ENCODE measurements around the gene WWC2.
A peak's percentile ranks its signal among the peaks of the same experiment; 100 is the strongest.

The WWC2 gene

DNA sequence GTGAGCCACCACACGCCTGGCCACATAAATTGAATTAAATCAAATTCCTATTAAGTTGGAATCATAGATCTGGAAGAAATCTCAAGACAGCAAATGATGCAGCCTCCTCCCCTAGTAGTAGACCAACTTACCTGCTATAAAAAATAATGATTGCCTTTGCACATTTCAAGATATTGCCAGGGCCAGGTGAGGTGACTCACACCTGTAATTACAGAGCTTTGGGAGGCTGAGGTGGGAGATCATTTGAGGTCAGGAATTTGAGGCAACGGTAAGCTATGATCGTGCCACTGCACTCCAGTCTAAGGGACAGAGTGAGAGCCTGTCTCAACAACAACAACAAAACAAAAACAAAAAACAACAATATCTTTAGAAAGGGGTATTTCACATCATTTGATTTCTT, 17.0 kb upstream of the WWC2 start:
- no peaks in the 10 kb centered on the region for H3K27me3 Mint-ChIP-seq (ENCODE audit: low read depth, poor library complexity)
- H3K9me3 Mint-ChIP-seq, result no peaks in the 10 kb centered on the region
- TF ChIP-seq, protein P1, sequence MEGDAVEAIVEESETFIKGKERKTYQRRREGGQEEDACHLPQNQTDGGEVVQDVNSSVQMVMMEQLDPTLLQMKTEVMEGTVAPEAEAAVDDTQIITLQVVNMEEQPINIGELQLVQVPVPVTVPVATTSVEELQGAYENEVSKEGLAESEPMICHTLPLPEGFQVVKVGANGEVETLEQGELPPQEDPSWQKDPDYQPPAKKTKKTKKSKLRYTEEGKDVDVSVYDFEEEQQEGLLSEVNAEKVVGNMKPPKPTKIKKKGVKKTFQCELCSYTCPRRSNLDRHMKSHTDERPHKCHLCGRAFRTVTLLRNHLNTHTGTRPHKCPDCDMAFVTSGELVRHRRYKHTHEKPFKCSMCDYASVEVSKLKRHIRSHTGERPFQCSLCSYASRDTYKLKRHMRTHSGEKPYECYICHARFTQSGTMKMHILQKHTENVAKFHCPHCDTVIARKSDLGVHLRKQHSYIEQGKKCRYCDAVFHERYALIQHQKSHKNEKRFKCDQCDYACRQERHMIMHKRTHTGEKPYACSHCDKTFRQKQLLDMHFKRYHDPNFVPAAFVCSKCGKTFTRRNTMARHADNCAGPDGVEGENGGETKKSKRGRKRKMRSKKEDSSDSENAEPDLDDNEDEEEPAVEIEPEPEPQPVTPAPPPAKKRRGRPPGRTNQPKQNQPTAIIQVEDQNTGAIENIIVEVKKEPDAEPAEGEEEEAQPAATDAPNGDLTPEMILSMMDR (IDR thresholded peaks at IDR 0.05), result no peak
- H3K27ac Mint-ChIP-seq, result no peak overlapping the region
- no peaks in the 10 kb centered on the region for H3K36me3 Mint-ChIP-seq (ENCODE audit: low read depth)
- DNase-seq, result no peak
- no peaks in the 10 kb centered on the region for H3K4me1 Mint-ChIP-seq
- no peak overlapping the region for H3K4me3 Mint-ChIP-seq

DNA sequence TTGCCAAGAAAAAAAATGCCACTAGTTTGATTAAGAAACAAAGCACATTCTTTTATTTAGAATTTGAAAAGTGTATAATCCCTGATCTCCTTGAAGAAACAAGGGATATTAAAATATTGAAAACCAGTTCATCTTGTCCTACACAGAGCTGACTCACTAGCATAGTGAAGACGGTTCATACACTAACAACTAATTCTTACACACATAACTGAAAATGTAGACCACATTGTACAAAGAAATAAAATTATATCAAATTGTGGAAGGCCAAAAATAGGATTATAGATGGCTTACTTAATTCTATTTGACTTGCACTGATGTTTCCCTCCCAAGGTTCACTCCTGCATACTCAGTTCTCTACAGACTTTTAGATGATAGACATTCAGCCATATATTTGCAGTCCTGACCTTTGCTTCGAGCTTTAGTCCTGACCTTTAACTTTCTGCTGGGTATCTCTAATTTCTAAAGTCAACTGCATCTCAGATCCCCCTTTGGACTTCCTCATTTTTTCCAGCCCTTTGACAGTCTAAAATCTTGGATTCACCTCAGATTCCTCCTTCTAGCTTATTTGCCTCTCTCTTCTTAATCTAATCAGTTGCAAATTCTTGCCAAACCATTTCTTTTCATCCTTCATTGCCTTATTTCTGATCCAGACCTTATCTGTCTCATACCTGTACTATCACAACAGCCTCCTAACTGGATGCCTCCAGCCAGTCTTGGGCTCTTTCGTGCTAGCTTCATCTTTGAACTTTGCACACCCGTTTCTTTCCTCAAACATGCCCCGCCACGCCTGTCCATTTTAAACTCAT, 4.5 kb upstream of the WWC2 start:
- peak overlapping the region; percentile 2 for H3K27ac Mint-ChIP-seq
- no peak for DNase-seq

DNA sequence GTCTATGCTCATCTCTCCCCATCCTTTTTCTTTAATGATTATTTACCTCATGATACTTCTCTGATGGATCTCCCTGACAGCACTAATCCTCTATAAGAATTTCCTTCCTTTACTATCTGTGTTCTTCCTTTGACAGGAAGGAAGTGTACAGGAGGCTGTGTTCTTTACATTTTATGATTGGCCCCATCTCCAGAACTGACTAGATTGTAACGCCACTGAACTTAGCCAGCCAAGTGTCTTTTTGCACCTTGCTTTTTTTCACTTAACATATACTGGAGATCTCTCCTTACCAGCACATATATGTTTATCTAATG, 3.9 kb upstream of the WWC2 start:
- DNase-seq, result no peak
- H3K4me1 Mint-ChIP-seq, result peaks cover 39% of the 10 kb centered on the region
- peaks cover 2% of the 10 kb centered on the region for H3K9me3 Mint-ChIP-seq
- TF ChIP-seq, protein P1 (IDR thresholded peaks at IDR 0.05), result no peak
- no peak overlapping the region for H3K4me3 Mint-ChIP-seq
- H3K27me3 Mint-ChIP-seq (ENCODE audit: low read depth, poor library complexity), result no peaks in the 10 kb centered on the region
- peaks cover 2% of the 10 kb centered on the region for H3K36me3 Mint-ChIP-seq (ENCODE audit: low read depth)
- peak overlapping the region; percentile 2 for H3K27ac Mint-ChIP-seq

More for the DNA sequence above, 4.5 kb upstream of the WWC2 start:
- no peaks in the 10 kb centered on the region for H3K27me3 Mint-ChIP-seq (ENCODE audit: low read depth, poor library complexity)
- H3K4me1 Mint-ChIP-seq, result peaks cover 39% of the 10 kb centered on the region
- TF ChIP-seq, protein P1 (IDR thresholded peaks at IDR 0.05), result no peak
- no peak overlapping the region for H3K4me3 Mint-ChIP-seq
- H3K36me3 Mint-ChIP-seq (ENCODE audit: low read depth), result peaks cover 8% of the 10 kb centered on the region
- H3K9me3 Mint-ChIP-seq, result peaks cover 8% of the 10 kb centered on the region

DNA sequence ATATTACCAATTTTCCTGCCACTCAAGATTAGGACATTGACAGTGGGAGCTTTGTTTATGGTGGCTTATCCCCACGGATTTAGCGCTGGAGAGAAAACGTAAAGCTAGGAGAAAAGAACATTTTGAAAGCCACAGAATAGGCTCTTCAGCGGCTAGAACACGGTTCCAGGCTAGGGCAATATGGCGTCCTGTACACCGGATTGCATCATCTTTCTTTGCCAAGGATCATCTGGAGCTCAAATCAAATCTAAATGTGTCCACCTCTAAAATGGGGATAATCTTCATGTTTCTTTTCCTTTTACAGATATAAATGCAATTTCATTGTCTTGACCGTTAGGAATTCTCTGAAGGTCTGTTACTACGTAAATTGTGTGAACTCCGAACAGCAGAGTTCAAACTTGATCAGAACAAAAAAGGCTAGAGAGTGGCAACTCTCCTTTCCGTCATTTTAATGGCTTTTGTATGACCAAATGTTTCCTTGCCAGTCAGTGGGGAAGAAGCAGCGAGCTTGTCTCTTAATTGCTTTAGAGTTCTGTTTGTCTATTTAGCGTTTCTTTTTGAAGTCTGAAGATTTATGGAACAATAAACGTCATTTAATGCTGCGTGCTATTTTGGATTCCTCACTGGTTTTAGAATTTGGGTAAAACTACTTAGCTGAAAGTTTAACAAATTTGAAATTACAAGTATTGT, 2.6 kb upstream of the WWC2 start:
- H3K36me3 Mint-ChIP-seq (ENCODE audit: low read depth), result no peaks in the 10 kb centered on the region
- peak overlapping the region; percentile 99 for H3K27ac Mint-ChIP-seq
- DNase-seq, result no peak
- peaks cover 49% of the 10 kb centered on the region for H3K4me1 Mint-ChIP-seq
- TF ChIP-seq, protein P1 (IDR thresholded peaks at IDR 0.05), result no peak
- peak overlapping the region; percentile 93 for H3K4me3 Mint-ChIP-seq
- no peaks in the 10 kb centered on the region for H3K27me3 Mint-ChIP-seq (ENCODE audit: low read depth, poor library complexity)
- no peaks in the 10 kb centered on the region for H3K9me3 Mint-ChIP-seq

DNA sequence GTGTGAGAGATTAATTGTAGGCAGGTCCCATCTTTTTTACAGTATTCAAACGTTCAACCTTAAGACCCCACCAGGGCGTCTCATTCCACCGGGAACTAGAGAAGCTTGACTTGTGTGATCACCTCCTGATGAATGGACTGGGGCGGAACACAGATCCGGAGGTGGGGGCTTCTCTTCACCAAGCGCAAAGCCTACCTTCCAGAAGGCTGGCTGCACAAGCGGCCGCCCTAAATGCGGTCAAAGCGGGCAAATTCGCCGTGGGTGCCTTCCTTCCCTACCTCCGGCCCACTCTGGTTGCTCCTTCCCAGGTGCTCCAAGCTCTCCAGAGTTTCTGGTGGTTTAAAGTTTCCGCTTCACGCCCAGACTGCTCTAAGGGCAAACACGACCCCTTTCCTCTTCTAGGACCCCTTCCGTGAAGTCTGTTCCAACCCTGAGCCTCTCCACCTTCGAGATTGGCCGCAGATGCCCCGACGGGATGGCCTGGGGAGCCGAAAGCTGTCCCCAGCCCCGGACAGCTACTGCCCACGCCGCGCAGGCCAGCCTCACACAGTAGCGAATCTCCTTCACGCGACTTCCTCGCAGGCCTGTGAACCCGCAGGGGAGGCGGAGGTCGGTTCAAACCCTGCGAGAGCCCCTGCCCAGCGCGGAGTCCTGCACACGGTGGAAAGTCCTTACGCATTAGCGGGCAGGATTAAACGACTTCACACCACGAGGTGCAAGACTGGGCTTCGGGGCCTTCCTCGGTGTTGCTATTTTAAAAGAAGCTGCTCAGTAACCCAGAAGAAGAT, 1.6 kb upstream of the WWC2 start:
- peaks cover 54% of the 10 kb centered on the region for H3K4me1 Mint-ChIP-seq
- TF ChIP-seq, protein P1 (IDR thresholded peaks at IDR 0.05), result no peak
- DNase-seq, result peak; percentile 53
- H3K9me3 Mint-ChIP-seq, result no peaks in the 10 kb centered on the region
- H3K27me3 Mint-ChIP-seq (ENCODE audit: low read depth, poor library complexity), result no peaks in the 10 kb centered on the region
- no peaks in the 10 kb centered on the region for H3K36me3 Mint-ChIP-seq (ENCODE audit: low read depth)
- peak overlapping the region; percentile 93 for H3K4me3 Mint-ChIP-seq
- H3K27ac Mint-ChIP-seq, result peak overlapping the region; percentile 99

Measured in nephron progenitor cell (in vitro differentiated cells).